Panc1 (cell line): ENCODE data around the gene RSPO4. TPM values are rescaled to one million over a fixed set of nuclear protein-coding genes. Genes with fewer than 3 reads are reported as not detected.

Experiments
- ATAC-seq: fragments of 200-7000 bp; cut with Tn5 transposase; 2 replicates; pipeline ENCODE4 v1.9.1; 2020; ENCODE audit warnings: mild to moderate bottlenecking, moderate library complexity
- BruUV-seq: library from RNA; stranded (reverse); fragments of 400-500 nt; replicated peaks from 2 replicates; lab custom pipeline; 2021; lab: Mats Ljungman, UMichigan
- CTCF ChIA-PET: fragments of 300-600 bp; sonication (Branson Sonifier 250); formaldehyde crosslinking; loops from one replicate; lab custom pipeline; 2022; ENCODE audit warnings: antibody characterized with exemption; lab: Charles Lee
- POLR2A ChIA-PET: fragments of 300-600 bp; sonication (Branson Sonifier 250); formaldehyde crosslinking; loops from one replicate; lab custom pipeline; 2022; ENCODE audit warnings: antibody characterized with exemption; lab: Charles Lee
- DNase-seq: peaks from one replicate; pipeline ENCODE4 v3.0.0-alpha.2; 2010; ENCODE audit warnings: low read depth, low spot score
- H3K27ac ChIP-seq: 2 replicates; pipeline ENCODE4 v1.5.1; 2011; ENCODE audit warnings: mild to moderate bottlenecking, low read length, inconsistent platforms
- H3K27me3 ChIP-seq: fragments of 200-500 bp; sonication (Bioruptor generic); 2 replicates; pipeline ENCODE4 v1.6.0; 2014; ENCODE audit warnings: low read length, inconsistent platforms; ENCODE audit not compliant: control insufficient read depth, insufficient read depth
- H3K36me3 ChIP-seq: fragments of 200-500 bp; sonication (Bioruptor generic); 2 replicates; pipeline ENCODE4 v1.5.1; 2014; ENCODE audit warnings: inconsistent platforms, mild to moderate bottlenecking, low read length, moderate library complexity; ENCODE audit not compliant: control insufficient read depth, insufficient read depth
- H3K4me1 ChIP-seq: 2 replicates; pipeline ENCODE4 v1.5.1; 2011; ENCODE audit warnings: inconsistent platforms, mild to moderate bottlenecking, low read length, moderate library complexity; ENCODE audit not compliant: control insufficient read depth, insufficient read depth
- H3K4me3 ChIP-seq, 2 experiments: 2 replicates each; pipeline ENCODE4 v1.5.1; 2011 to 2012; ENCODE audit warnings: low read depth in 2 of 2, low read length in 2 of 2, mild to moderate bottlenecking in 2 of 2, inconsistent platforms in 1 of 2, moderate library complexity in 1 of 2
- H3K9me3 ChIP-seq: fragments of 200-500 bp; sonication (Bioruptor generic); 2 replicates; pipeline ENCODE4 v1.5.1; 2014; ENCODE audit warnings: low read depth, mild to moderate bottlenecking, inconsistent platforms, low read length, moderate library complexity; ENCODE audit not compliant: control insufficient read depth, insufficient read depth
- CTCF ChIP-seq: fragments of 450-650 bp; IDR thresholded peaks from 2 replicates; pipeline ENCODE4 v1.5.1; 2017; ENCODE audit warnings: mild to moderate bottlenecking
- POLR2AphosphoS5 ChIP-seq: IDR thresholded peaks from 2 replicates; pipeline ENCODE4 v1.6.1; 2012; ENCODE audit warnings: mild to moderate bottlenecking, low read depth, low read length, moderate library complexity
- REST ChIP-seq, 2 experiments: IDR thresholded peaks; 2 replicates each; pipeline ENCODE4 v1.6.1; 2011 to 2012; ENCODE audit warnings: low read depth in 2 of 2, control low read depth in 1 of 2, low read length in 1 of 2, mild to moderate bottlenecking in 1 of 2, moderate library complexity in 1 of 2; ENCODE audit not compliant: insufficient read depth in 1 of 2
- SIN3A ChIP-seq: IDR thresholded peaks from 2 replicates; pipeline ENCODE4 v1.6.1; 2012; ENCODE audit warnings: low read depth, mild to moderate bottlenecking, low read length, moderate library complexity, borderline replicate concordance; ENCODE audit not compliant: insufficient read depth
- TCF7L2 ChIP-seq: IDR thresholded peaks from 2 replicates; pipeline ENCODE4 v1.6.1; 2011; ENCODE audit warnings: mild to moderate bottlenecking, low read depth, low read length, inconsistent platforms
- in situ Hi-C: cut with HindIII; loops from 2 replicates; pipeline ENCODE4 v1.10.0; 2016; ENCODE audit warnings: low sequenced_read_pairs, low pct_unique_long_range_greater_than_20kb
- intact Hi-C: fragments of 100-400 bp; cut with micrococcal nuclease; formaldehyde crosslinking; loops from one replicate; pipeline ENCODE4 v1.10.0; 2022; ENCODE audit not compliant: unreplicated experiment
- total RNA-seq: library from RNA; stranded (reverse); gene quantifications from one replicate; pipeline ENCODE4 v1.2.1, GENCODE V29; 2021; ENCODE audit not compliant: unreplicated experiment

RSPO4 gene
- total RNA-seq, 1 experiment from 2014 or later: 0.54 TPM

DNA sequence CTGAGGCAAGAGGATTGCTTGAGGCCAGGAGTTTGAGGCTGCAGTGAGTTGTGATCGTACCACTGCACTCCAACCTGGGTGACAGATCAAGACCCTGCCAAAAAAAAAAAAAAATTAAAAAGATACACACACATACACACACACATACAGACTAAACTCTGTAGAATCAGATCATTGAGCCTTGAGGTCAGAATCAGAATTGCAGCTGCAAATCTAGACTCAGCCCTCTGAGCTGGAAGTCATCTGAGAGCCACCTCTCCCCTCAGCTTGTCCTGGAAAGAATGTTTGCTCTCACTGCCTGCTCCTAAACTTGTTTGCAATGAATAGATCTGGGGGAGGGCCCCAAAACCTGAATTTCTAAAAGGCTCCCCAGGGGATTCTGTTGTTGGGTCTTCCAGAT, 44.6 kb downstream of the RSPO4 start:
- CTCF ChIA-PET: interaction anchor here (0.7 to 5.3 kb wide), 8 partner anchors 13 to 1186 kb away, joined by 3 to 50 read pairs (median 5); no protein-coding TSS in a partner anchor
- POLR2A ChIA-PET: no interaction called here
- ATAC-seq (no peak), DNase-seq (no peak)
- no peak for TF ChIP-seq REST (IDR thresholded peaks at IDR 0.05; ENCODE audit: insufficient read depth in 1 of 2, low read depth in 2 of 2, low read length in 1 of 2)
- no TSS peak for BruUV-seq
- Histone ChIP-seq H3K4me1 (no peaks in the 10 kb centered on the region; the same call in 1 of the 2 replicates), H3K36me3 (no peaks in the 10 kb centered on the region), H3K27me3 (0 out of 2 replicates have a peak, but pooled peaks cover 9% of the 10 kb centered on the region), H3K27ac (no peak overlapping the region), H3K9me3 (no peaks in the 10 kb centered on the region), H3K4me3 (no peak overlapping the region)
- intact Hi-C loops: loop anchor here (5.0 kb wide), 1 partner anchor 150 kb away; no protein-coding TSS in a partner anchor
- in situ Hi-C loops: no loop called here

- intact Hi-C loops (loop anchor here (1.0 to 5.0 kb wide), 2 partner anchors 140 to 151 kb away; no protein-coding TSS in a partner anchor), in situ Hi-C loops (no loop called here)
- no TSS peak for BruUV-seq
- Histone ChIP-seq H3K27ac (no peak overlapping the region), H3K4me3 (no peak overlapping the region), H3K36me3 (no peaks in the 10 kb centered on the region), H3K4me1 (no peaks in the 10 kb centered on the region; the same call in 1 of the 2 replicates), H3K27me3 (0 out of 2 replicates have a peak, but pooled peaks cover 9% of the 10 kb centered on the region), H3K9me3 (no peaks in the 10 kb centered on the region)
- DNase-seq: peak; percentile 72
- TF ChIP-seq SIN3A (no peak), REST (IDR thresholded peaks at IDR 0.05; ENCODE audit: insufficient read depth in 1 of 2, low read depth in 2 of 2, low read length in 1 of 2) (peak in 1 of 2 experiments; percentile 59; a peak in 1 of 4 replicates), CTCF (peak; percentile 94), TCF7L2 (no peak), POLR2AphosphoS5 (no peak)
- ChIA-PET CTCF (interaction anchor here (0.6 to 5.3 kb wide), 5 partner anchors 15 to 166 kb away, joined by 3 to 50 read pairs (median 4); no protein-coding TSS in a partner anchor), POLR2A (no interaction called here)
- peak; percentile 87 for ATAC-seq
Measured at GRCh38 chr20:956330-956951, 45.7 kb downstream of the RSPO4 start.
